KOPT-K1 (cell line): ENCODE measurements around the gene PLCH2.

Source experiments
- H3K27ac ChIP-seq: fragments of 200-600 bp; sonication (generic); 2 replicates; pipeline ENCODE4 v1.5.1; 2016; ENCODE audit warnings: antibody characterized with exemption, mild to moderate bottlenecking, low read depth, low read length; ENCODE audit not compliant: poor library complexity, severe bottlenecking
- H3K36me3 ChIP-seq: fragments of 200-600 bp; sonication (generic); 2 replicates; pipeline ENCODE4 v1.5.1; 2017; ENCODE audit warnings: antibody characterized with exemption, mild to moderate bottlenecking, low read length, moderate library complexity; ENCODE audit not compliant: insufficient read depth
- H3K9me3 ChIP-seq: fragments of 200-600 bp; sonication (generic); 2 replicates; pipeline ENCODE4 v1.5.1; 2017; ENCODE audit warnings: antibody characterized with exemption, low read length, mild to moderate bottlenecking; ENCODE audit not compliant: insufficient read depth, poor library complexity, severe bottlenecking

PLCH2 gene

GRCh38 chr1:2510366-2511155, 34.5 kb downstream of the PLCH2 start:
- H3K9me3 ChIP-seq = no peaks in the 10 kb centered on the region
- no peak overlapping the region for H3K27ac ChIP-seq
- H3K36me3 ChIP-seq = peaks cover 85% of the 10 kb centered on the region

- Histone ChIP-seq H3K9me3 (no peaks in the 10 kb centered on the region), H3K27ac (no peak overlapping the region)
These were observed 36.9 kb downstream of the PLCH2 start for GRCh38 chr1:2512862-2513421.

GRCh38 chr1:2513939-2514652, 38.0 kb downstream of the PLCH2 start:
- Histone ChIP-seq H3K27ac (no peak overlapping the region), H3K36me3 (peaks cover 98% of the 10 kb centered on the region), H3K9me3 (no peaks in the 10 kb centered on the region)

More at GRCh38 chr1:2512862-2513421, 36.9 kb downstream of the PLCH2 start:
- H3K36me3 ChIP-seq = peaks cover 97% of the 10 kb centered on the region

- H3K27ac ChIP-seq = no peak overlapping the region
- H3K36me3 ChIP-seq = peaks cover 98% of the 10 kb centered on the region
- H3K9me3 ChIP-seq = no peaks in the 10 kb centered on the region
These were observed 39.0 kb downstream of the PLCH2 start for GRCh38 chr1:2514863-2515762.

- Histone ChIP-seq H3K9me3 (no peaks in the 10 kb centered on the region), H3K36me3 (peaks cover 97% of the 10 kb centered on the region), H3K27ac (no peak overlapping the region)
These were observed 39.6 kb downstream of the PLCH2 start for GRCh38 chr1:2515763-2516080.

- Histone ChIP-seq H3K9me3 (no peaks in the 10 kb centered on the region), H3K36me3 (peaks cover 97% of the 10 kb centered on the region), H3K27ac (no peak overlapping the region)
These were observed 40.0 kb downstream of the PLCH2 start for GRCh38 chr1:2516124-2516523.

GRCh38 chr1:2516946-2517345, 40.9 kb downstream of the PLCH2 start:
- no peak overlapping the region for H3K27ac ChIP-seq
- H3K36me3 ChIP-seq = peaks cover 97% of the 10 kb centered on the region
- H3K9me3 ChIP-seq = no peaks in the 10 kb centered on the region

- H3K36me3 ChIP-seq = peaks cover 95% of the 10 kb centered on the region
These were observed 41.9 kb downstream of the PLCH2 start for GRCh38 chr1:2517966-2518365.

GRCh38 chr1:2518528-2518927, 42.4 kb downstream of the PLCH2 start:
- H3K36me3 ChIP-seq = peaks cover 95% of the 10 kb centered on the region
- H3K27ac ChIP-seq = no peak overlapping the region
- no peaks in the 10 kb centered on the region for H3K9me3 ChIP-seq

More at GRCh38 chr1:2517966-2518365, 41.9 kb downstream of the PLCH2 start:
- Histone ChIP-seq H3K9me3 (no peaks in the 10 kb centered on the region), H3K27ac (no peak overlapping the region)

- Histone ChIP-seq H3K9me3 (no peaks in the 10 kb centered on the region), H3K36me3 (peaks cover 89% of the 10 kb centered on the region), H3K27ac (no peak overlapping the region)
These were observed 43.1 kb downstream of the PLCH2 start for GRCh38 chr1:2519029-2519685.

GRCh38 chr1:2519729-2520128, 43.6 kb downstream of the PLCH2 start:
- Histone ChIP-seq H3K9me3 (no peaks in the 10 kb centered on the region), H3K27ac (no peak overlapping the region), H3K36me3 (peaks cover 85% of the 10 kb centered on the region)

GRCh38 chr1:2520206-2520605, 44.1 kb downstream of the PLCH2 start:
- Histone ChIP-seq H3K9me3 (no peaks in the 10 kb centered on the region), H3K36me3 (peaks cover 81% of the 10 kb centered on the region), H3K27ac (no peak overlapping the region)

- no peaks in the 10 kb centered on the region for H3K9me3 ChIP-seq
- no peak overlapping the region for H3K27ac ChIP-seq
- H3K36me3 ChIP-seq = peaks cover 75% of the 10 kb centered on the region
These were observed 44.7 kb downstream of the PLCH2 start for GRCh38 chr1:2520806-2521205.

- Histone ChIP-seq H3K27ac (no peak overlapping the region), H3K36me3 (peaks cover 60% of the 10 kb centered on the region), H3K9me3 (no peaks in the 10 kb centered on the region)
These were observed 46.1 kb downstream of the PLCH2 start for GRCh38 chr1:2522230-2522629.
